Retinal pigment epithelial cell (primary cell): ENCODE measurements around the gene ARHGEF37.

Experiments used
- DNase-seq: peaks from one replicate; pipeline ENCODE4 v3.0.0-alpha.2; 2010; ENCODE audit warnings: low read depth
- H3K4me3 ChIP-seq: 2 replicates; pipeline ENCODE4 v1.5.1; 2011; ENCODE audit warnings: mild to moderate bottlenecking, low read length, control low read depth, moderate library complexity
- CTCF ChIP-seq: conservative IDR thresholded peaks from 2 replicates; pipeline ENCODE4 v1.5.1; 2011; ENCODE audit warnings: low read depth, low read length, control low read depth, inconsistent platforms

Gene ARHGEF37

GRCh38 chr5:149580808-149581191, 498 bp upstream of the ARHGEF37 start:
- H3K4me3 ChIP-seq = peak overlapping the region; percentile 53

GRCh38 chr5:149581931-149582768, 852 bp downstream of the ARHGEF37 start:
- peak overlapping the region; percentile 53 for H3K4me3 ChIP-seq
- no peak for DNase-seq
- no peak for TF ChIP-seq CTCF

More at GRCh38 chr5:149580808-149581191, 498 bp upstream of the ARHGEF37 start:
- no peak for TF ChIP-seq CTCF
- DNase-seq = no peak

- DNase-seq = peak; percentile 78
- H3K4me3 ChIP-seq = no peak overlapping the region
- no peak for TF ChIP-seq CTCF
These were observed 2.1 kb downstream of the ARHGEF37 start for GRCh38 chr5:149583394-149583793.

GRCh38 chr5:149584121-149584520, 2.8 kb downstream of the ARHGEF37 start:
- DNase-seq = no peak
- no peak overlapping the region for H3K4me3 ChIP-seq
- TF ChIP-seq CTCF = no peak

- DNase-seq = no peak
- TF ChIP-seq CTCF = no peak
- no peak overlapping the region for H3K4me3 ChIP-seq
These were observed 4.6 kb downstream of the ARHGEF37 start for GRCh38 chr5:149585910-149586309.

GRCh38 chr5:149586708-149587318, 5.5 kb downstream of the ARHGEF37 start:
- H3K4me3 ChIP-seq = no peak overlapping the region
- no peak for DNase-seq
- TF ChIP-seq CTCF = no peak

- DNase-seq = no peak
- TF ChIP-seq CTCF = no peak
These were observed 7.6 kb downstream of the ARHGEF37 start for GRCh38 chr5:149588936-149589335.

More at GRCh38 chr5:149588936-149589335, 7.6 kb downstream of the ARHGEF37 start:
- no peak overlapping the region for H3K4me3 ChIP-seq
